NCI-H2081 treated with DMSO at 0.1 percent for 48 hours (cell line): Measurements from ENCODE around the gene ZNF784.

Source experiments
- DNase-seq: peaks from one replicate; lab custom pipeline; 2025; lab: John Stamatoyannopoulos, UW

The ZNF784 gene

GRCh38 chr19:55643003-55643886 lies 18.9 kb upstream of the ZNF784 start, which contains the start of gene ZNF581:
TSS of gene ZNF581 (plus strand) at chr19:55643649. CDS start at chr19:55644572, 923 bp downstream.
- peak; percentile 24 for DNase-seq

DNA sequence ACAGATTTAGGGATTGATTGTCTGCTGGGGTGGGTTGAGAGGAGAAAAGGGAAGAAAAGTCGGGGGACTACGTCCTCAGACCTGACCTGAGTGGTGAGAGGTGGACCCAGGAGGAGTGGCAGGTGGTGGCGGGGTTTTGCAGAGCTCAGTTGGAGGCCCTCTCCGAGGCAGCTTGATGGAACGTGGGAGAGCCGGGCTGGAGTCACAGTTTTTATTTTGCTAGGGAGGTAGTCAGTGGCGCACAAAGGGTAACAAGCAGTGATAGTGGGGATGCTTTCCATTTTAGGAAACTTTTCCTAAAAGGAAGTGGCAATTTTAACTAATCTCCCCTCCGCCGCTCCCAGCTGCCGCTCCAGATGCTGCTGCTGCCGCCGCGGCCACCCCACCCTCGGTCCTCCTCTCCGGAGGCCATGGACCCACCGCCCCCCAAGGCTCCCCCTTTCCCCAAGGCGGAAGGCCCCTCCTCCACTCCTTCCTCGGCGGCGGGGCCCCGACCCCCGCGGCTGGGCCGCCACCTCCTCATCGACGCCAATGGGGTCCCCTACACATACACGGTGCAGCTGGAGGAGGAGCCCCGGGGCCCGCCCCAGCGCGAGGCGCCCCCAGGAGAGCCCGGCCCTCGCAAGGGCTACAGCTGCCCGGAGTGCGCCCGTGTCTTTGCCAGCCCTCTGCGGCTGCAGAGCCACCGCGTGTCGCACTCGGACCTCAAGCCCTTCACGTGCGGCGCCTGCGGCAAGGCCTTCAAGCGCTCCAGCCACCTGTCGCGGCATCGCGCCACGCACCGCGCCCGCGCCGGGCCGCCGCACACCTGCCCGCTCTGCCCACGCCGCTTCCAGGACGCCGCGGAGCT lies 18.0 kb upstream of the ZNF784 start:
- DNase-seq = no peak

- no peak for DNase-seq
These were observed 17.2 kb upstream of the ZNF784 start for GRCh38 chr19:55641426-55642152.

GRCh38 chr19:55640577-55641425 lies 16.4 kb upstream of the ZNF784 start, which contains the start of gene ZNF580:
TSS of gene ZNF580 (plus strand) at chr19:55641002. CDS start at chr19:55642509, 1,507 bp downstream.
- no peak for DNase-seq

DNA sequence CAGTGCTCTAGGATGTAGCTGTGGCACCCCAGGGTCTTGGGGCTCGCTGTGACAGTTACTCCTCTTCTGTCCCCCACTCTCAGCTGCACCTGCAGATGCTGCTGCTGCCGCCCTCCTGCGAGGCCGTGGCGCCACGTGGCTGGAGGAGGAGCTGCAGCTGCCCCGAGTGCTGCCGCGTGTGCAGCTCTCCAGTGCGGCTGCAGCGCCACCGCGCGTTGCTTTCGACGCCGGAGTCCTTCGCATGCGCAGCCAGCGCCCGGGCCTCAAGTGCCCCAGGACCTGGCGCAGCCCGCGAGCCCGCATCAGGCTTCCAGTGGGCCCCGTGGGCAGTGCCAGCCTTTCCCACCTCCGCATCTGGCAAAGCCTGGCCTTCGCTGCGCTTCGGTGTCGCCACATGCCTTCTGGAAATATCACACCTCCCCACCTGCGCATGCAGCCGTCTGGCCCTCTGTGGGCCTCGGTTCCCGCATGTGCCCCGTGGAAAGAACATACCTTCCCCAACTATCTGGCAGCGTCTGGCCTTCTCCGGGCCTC lies 15.7 kb upstream of the ZNF784 start:
- DNase-seq = no peak

DNA sequence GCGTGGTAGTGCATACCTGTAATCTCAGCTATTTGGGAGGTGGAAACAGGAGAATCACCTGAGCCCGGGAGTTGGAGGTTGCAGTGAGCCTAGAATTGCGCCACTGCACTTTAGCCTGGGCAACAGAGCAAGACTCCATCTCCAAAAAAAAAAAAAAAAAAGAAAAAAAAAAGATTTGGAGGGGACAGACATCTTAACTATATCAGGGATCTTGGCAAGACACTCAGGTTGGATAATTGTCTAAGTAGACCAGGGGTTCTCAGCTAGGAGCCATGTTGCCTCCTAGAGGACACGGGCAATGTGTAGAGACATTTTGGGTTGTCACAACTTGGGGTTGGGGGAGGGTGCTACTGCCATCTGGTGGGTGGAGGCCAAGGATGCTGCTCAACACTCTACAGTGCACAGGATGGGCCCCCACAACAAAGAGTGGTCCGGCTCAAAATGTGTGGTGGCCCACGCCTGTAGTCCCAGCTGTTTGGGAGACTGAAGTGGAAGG lies 14.5 kb upstream of the ZNF784 start:
- no peak for DNase-seq

GRCh38 chr19:55637534-55637933 lies 13.2 kb upstream of the ZNF784 start:
- no peak for DNase-seq

GRCh38 chr19:55636723-55637122 lies 12.4 kb upstream of the ZNF784 start:
- DNase-seq = no peak

- no peak for DNase-seq
These were observed 11.6 kb upstream of the ZNF784 start for GRCh38 chr19:55635856-55636440.

DNA sequence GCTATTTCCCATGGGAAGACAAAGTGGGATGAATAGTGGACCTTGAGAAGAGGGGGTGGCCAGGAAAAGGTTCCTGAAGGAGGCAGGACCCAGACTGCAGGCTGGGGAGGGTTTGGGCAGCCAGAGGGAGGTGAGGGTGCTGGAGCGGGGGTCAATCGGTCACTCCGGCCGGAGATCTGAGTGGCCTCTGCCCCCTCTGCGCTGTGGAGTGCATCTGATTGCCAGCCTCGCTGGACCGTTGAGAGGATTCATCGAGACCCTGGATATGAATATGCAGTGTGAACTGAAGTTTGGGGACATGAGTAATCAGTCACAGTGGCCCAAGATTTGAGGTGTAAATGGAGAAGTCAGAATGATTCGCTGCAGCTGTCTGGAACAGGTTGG lies 11.0 kb upstream of the ZNF784 start:
- DNase-seq = no peak

GRCh38 chr19:55633861-55634260 lies 9.5 kb upstream of the ZNF784 start:
- no peak for DNase-seq

DNA sequence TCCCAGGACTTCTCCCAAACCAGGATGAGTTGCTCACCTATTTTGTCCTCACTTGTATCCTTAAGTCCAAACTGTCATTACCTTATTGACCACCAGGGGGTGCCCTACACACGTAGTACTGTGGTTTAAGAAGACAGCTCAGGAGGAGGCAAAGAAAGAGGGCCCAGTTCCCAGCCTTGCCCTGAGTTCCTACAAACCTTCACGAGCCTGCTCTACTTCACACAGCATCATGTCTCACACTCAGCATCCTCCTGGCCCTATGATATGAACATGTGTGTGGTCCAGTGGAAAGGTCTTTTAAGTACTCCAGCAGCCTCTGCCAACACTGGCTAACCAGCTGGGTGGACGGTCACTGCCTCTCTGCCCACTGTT lies 8.1 kb upstream of the ZNF784 start:
- peak; percentile 66 for DNase-seq

DNA sequence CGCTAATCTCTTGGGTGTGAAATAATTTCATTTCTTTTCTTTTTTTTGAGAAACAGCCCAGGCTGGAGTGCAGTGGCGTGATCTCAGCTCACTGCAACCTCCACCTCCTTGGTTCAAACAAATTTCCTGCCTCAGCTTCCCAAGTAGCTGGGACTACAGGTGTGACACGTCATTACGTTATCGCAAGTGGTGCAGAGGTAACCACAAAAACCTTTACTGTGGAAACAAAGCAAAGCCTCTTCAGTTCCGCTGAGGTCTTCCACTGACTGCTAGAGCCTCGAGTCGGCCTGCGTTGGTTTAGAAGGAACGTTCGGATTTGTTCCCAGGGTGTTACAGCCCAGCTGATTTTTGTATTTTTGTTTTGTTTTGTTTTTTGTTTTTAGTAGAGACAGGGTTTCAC lies 2.0 kb upstream of the ZNF784 start:
- DNase-seq = no peak

DNA sequence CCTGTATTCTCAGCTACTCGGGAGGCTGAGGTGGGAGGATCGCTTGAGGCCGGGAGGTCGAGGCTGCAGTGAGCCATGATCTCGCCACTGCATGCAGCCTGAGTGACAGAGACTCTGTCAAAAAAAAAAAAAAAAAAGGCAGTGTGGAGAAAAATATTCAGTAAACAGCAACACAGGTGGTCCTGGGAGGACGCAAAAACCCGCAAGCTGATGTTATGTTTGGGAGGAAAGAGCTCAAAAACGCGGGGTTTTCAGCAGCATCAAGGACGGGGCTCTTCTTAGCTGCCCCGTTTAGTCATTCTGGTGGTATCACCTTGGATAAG lies 599 bp upstream of the ZNF784 start:
- no peak for DNase-seq

- no peak for DNase-seq
These were observed 805 bp downstream of the ZNF784 start for GRCh38 chr19:55623561-55623960.

GRCh38 chr19:55623130-55623529 lies 1.2 kb downstream of the ZNF784 start:
- DNase-seq = no peak

DNA sequence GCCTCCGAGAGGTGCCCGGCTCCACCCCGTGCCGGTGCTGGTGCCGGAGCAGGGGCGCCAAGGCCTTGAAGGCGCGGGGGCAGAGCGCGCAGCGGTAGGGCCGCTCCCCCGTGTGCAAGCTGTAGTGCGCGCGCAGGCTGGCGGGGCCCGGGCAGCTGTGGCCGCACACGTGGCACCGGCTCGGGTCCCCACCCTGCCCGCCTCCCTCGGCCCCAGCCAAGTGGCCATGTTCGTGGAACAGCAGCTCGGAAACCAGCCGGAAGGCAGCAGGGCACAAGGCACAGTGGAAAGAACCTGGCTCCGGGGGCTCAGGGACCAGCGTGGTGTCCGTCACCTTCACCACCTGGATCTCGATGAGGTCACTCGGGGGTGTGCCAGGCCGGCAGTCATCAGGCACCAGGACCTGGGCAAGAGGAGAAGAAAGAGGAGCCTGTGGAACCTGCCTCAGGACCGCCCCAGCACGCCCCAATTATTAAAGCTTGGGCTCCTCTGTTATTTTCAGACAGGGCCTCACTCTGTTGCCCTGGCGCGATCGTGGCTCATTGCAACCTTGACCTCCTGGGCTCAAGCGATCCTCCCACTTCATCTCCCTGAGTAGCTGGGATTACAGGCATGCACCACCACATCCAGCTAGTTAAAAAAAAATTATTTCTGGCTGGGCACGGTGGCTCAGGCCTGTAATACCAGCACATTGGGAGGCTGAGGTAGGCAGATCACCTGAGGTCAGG lies 2.0 kb downstream of the ZNF784 start:
- DNase-seq = no peak

DNA sequence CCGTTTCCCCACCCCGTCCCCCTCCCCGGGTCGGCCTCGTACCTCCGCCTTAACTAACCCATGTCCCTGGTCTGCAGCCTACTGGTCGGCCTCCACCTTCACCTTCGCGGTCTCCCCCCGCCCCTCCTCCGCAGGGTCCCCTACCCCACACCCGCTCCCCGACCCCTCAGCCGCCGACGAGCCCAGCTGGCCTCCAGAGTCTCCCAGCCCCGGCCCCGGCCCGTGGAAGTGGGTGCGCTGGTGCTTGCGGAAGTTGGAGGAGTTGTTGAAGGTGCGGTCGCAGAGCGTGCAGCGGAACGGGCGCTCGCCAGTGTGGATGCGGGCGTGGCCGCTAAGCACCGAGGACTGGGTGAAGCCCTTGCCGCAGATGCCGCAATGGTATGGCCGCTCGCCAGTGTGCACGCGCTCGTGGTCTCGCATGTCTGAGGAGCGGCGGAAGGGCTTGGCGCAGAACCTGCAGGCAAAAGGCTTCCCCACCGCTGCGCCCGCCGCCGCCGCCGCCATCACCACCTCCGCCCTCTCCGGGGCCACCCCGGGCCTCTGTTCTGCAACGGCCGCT lies 2.6 kb downstream of the ZNF784 start:
- no peak for DNase-seq

DNA sequence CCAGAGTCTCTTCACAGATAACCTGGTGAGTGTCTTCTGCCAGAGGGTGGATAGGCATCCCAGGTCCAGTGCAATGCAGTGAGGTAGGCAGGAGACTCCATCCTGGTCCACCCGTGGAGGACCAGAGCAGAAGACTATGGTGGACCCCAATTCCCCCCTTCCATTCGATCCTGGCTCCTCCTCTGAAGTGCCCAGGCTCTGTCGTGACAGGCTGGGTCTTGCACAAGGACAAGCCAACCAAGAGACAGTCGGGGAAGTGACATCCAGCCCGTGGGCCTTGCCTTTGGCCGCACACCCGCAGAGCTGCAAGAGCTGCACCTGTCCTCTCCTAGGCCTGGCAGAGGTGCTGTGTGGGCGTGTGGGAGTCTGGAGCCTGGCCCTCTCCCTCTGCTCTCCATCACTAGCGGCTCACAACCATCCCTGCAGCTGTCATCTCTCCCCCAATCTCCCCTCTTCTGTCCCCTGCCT lies 3.1 kb downstream of the ZNF784 start:
- no peak for DNase-seq
